DOHH2 (cell line): ENCODE measurements around the gene DBI.

Source experiments
- H3F3A ChIP-seq: fragments of 200-600 bp; sonication (generic), shearing (Covaris generic); 2 replicates; pipeline ENCODE4 v1.6.0; 2016; ENCODE audit warnings: antibody characterized with exemption, mild to moderate bottlenecking; ENCODE audit not compliant: control insufficient read depth, insufficient read depth
- H3K27ac ChIP-seq: fragments of 200-600 bp; sonication (generic); 2 replicates; pipeline ENCODE4 v1.5.1; 2014; ENCODE audit warnings: low read depth, mild to moderate bottlenecking, low read length, moderate library complexity
- H3K27me3 ChIP-seq: fragments of 200-600 bp; sonication (generic); 2 replicates; pipeline ENCODE4 v1.6.1; 2014; ENCODE audit warnings: mild to moderate bottlenecking, low read length, mixed read lengths; ENCODE audit not compliant: control insufficient read depth
- H3K36me3 ChIP-seq: fragments of 200-600 bp; sonication (generic); 2 replicates; pipeline ENCODE4 v1.6.1; 2014; ENCODE audit warnings: mild to moderate bottlenecking, low read length, moderate library complexity, mixed read lengths; ENCODE audit not compliant: control insufficient read depth
- H3K4me1 ChIP-seq: fragments of 200-600 bp; sonication (generic); 2 replicates; pipeline ENCODE4 v1.6.1; 2014; ENCODE audit warnings: mild to moderate bottlenecking, low read length, mixed read lengths; ENCODE audit not compliant: control insufficient read depth
- H3K4me2 ChIP-seq: fragments of 200-600 bp; sonication (generic); 2 replicates; pipeline ENCODE4 v1.6.0; 2014; ENCODE audit warnings: mild to moderate bottlenecking, low read length, moderate library complexity
- H3K4me3 ChIP-seq: fragments of 200-600 bp; sonication (generic); 2 replicates; pipeline ENCODE4 v1.5.1; 2014; ENCODE audit warnings: mild to moderate bottlenecking, low read length, mixed read lengths
- H3K79me2 ChIP-seq: fragments of 200-600 bp; sonication (generic); 2 replicates; pipeline ENCODE4 v1.6.1; 2014; ENCODE audit warnings: mild to moderate bottlenecking, low read length, mixed read lengths; ENCODE audit not compliant: control insufficient read depth
- H3K9me2 ChIP-seq: fragments of 200-600 bp; sonication (generic); replicated peaks from 2 replicates; pipeline ENCODE4 v1.6.1; 2014; ENCODE audit warnings: mild to moderate bottlenecking, low read length, mixed read lengths; ENCODE audit not compliant: control insufficient read depth
- H3K9me3 ChIP-seq: fragments of 200-600 bp; sonication (generic); 2 replicates; pipeline ENCODE4 v1.6.1; 2014; ENCODE audit warnings: antibody characterized with exemption, low read length, mixed read lengths; ENCODE audit not compliant: control insufficient read depth, insufficient read depth
- H4K20me1 ChIP-seq: fragments of 200-600 bp; sonication (generic); 2 replicates; pipeline ENCODE4 v1.6.0; 2014; ENCODE audit warnings: low read depth, mild to moderate bottlenecking, antibody characterized with exemption, low read length, moderate library complexity; ENCODE audit not compliant: control insufficient read depth, insufficient read depth
- CTCF ChIP-seq: fragments of 200-600 bp; sonication (generic); IDR thresholded peaks from one replicate; pipeline ENCODE4 v1.5.1; 2014; ENCODE audit warnings: antibody characterized with exemption, mild to moderate bottlenecking, low read depth, low read length; ENCODE audit not compliant: poor library complexity, severe bottlenecking
- EZH2phosphoT487 ChIP-seq: fragments of 200-600 bp; sonication (generic); IDR thresholded peaks from 2 replicates; pipeline ENCODE4 v1.6.1; 2017; ENCODE audit warnings: borderline replicate concordance, mild to moderate bottlenecking, antibody characterized with exemption, low read length, moderate library complexity, mixed read lengths

The DBI gene

DNA sequence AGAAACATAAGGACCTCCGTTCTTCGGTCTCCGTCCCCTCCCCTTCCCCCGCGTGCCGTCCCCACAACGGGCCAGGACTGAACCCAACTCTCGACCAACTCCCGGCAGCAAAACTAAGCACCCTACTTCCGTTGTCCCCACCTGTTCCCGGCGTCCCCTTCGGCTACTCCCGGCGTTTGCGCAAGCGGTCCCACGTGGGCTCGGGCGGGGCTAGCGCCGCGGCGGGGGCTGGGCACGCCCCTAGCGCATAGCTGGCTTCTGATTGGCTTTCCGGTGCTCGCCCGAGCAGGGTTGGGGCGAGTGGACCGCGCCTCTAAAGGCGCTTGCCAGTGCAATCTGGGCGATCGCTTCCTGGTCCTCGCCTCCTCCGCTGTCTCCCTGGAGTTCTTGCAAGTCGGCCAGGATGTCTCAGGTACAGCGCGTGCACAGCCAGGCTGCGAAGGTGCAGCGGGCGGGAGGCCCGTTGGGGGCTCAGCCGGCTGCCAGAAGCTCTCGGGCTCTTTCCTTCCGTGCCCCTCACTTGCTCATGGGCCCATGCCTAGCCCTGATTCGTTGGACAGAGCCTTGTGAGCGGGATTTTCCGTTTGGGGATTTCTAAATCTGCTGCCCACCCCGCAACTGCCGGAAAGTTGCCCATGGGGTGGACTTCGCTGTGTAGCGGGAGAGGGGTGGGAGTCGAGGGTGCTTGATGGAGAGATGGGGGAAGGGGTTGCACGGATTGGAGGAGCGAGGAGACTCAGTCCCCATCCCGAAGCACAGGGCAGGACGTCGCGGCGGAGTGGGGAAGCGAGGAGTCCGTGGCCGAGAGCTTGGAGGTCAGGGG is at the start of gene DBI, which contains the start of gene C2orf76:
DBI (plus strand) TSS at position 329 of the 823 bp plus-strand sequence; CDS start at position 404, 75 bp downstream.
C2orf76 (minus strand) TSS at position 186 of the 823 bp plus-strand sequence. CDS start 26,875 bp downstream, outside the sequence.
- Histone ChIP-seq H3F3A (no peaks in the 10 kb centered on the region), H3K4me3 (peak within 1 kb of the TSS; percentile 79), H4K20me1 (peaks cover 20% of the 10 kb centered on the region), H3K27ac (peak within 1 kb of the TSS; percentile 86), H3K27me3 (no peaks in the 10 kb centered on the region), H3K9me2 (no peaks in the 10 kb centered on the region), H3K79me2 (peaks cover 74% of the 10 kb centered on the region), H3K36me3 (peaks cover 63% of the 10 kb centered on the region), H3K9me3 (no peaks in the 10 kb centered on the region), H3K4me1 (peaks cover 51% of the 10 kb centered on the region), H3K4me2 (peak within 1 kb of the TSS; percentile 96)
- no peak for TF ChIP-seq CTCF
- TF ChIP-seq EZH2phosphoT487: no peak

DNA sequence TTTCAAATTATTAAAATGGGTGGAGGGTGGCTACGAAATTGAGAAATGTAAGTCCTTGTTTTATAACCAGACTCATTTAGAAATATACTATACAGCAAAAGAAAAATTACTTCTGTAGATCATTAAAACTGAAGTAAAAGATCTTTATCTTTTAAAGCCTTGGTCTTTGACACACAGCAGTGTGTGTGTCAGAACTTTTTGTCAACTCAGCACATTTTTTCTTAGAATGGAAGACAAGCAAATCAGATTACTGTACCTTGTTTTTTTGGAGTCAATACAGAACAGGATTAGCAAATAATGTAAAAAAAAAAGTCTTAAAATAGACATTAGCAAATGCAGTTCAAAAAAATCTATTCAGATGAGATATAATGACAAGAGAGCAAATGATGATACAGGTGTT is 49.2 kb upstream of the DBI start:
- peaks cover 60% of the 10 kb centered on the region for H3K4me1 ChIP-seq
- no peaks in the 10 kb centered on the region for H3K9me2 ChIP-seq

DNA sequence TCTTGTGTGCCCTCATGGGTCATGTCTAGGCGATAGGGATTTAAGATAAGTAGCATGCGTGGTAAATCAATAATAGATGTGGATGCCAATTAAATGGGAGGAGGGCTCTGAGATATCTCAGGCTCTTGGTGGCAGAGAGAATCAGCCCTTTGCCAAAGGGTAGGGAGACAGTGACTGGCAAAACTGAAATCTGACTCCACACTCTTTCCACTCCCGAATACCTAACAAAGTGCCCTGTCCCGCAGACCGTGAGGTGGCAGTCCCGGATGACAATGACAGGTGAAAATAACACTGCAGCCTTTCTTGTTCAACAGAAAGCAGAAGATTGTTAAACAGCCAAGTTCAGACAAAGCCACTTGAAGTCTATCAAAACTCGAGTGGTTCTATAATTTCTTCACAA is 47.2 kb upstream of the DBI start:
- Histone ChIP-seq H3K36me3 (no peaks in the 10 kb centered on the region), H3K27ac (no peak overlapping the region), H3K9me2 (no peaks in the 10 kb centered on the region), H3K4me2 (no peak overlapping the region), H3K9me3 (no peaks in the 10 kb centered on the region; the same call in 1 of the 2 replicates), H3K79me2 (no peaks in the 10 kb centered on the region), H3K27me3 (no peaks in the 10 kb centered on the region), H3K4me3 (no peak overlapping the region), H3F3A (no peaks in the 10 kb centered on the region), H3K4me1 (peaks cover 44% of the 10 kb centered on the region), H4K20me1 (no peaks in the 10 kb centered on the region)
- TF ChIP-seq EZH2phosphoT487: no peak
- no peak for TF ChIP-seq CTCF

More for the DNA sequence above, 49.2 kb upstream of the DBI start:
- no peak overlapping the region for H3K4me3 ChIP-seq
- H3K4me2 ChIP-seq: peak overlapping the region; percentile 39
- H3K9me3 ChIP-seq: peaks cover 6% of the 10 kb centered on the region; the same call in 1 of the 2 replicates
- no peak overlapping the region for H3K27ac ChIP-seq
- H3F3A ChIP-seq: peaks cover 10% of the 10 kb centered on the region
- TF ChIP-seq EZH2phosphoT487 (no peak), CTCF (no peak)
- H3K27me3 ChIP-seq: no peaks in the 10 kb centered on the region
- H4K20me1 ChIP-seq: no peaks in the 10 kb centered on the region
- H3K36me3 ChIP-seq: peaks cover 4% of the 10 kb centered on the region; the same call in 1 of the 2 replicates
- H3K79me2 ChIP-seq: no peaks in the 10 kb centered on the region
